ENCODE data around the gene ALX3. TPM values are rescaled to one million over a fixed set of nuclear protein-coding genes. Genes with fewer than 3 reads are reported as not detected.

ALX3 gene
- total RNA-seq: not detected
- long read RNA-seq: 0 reads

DNA sequence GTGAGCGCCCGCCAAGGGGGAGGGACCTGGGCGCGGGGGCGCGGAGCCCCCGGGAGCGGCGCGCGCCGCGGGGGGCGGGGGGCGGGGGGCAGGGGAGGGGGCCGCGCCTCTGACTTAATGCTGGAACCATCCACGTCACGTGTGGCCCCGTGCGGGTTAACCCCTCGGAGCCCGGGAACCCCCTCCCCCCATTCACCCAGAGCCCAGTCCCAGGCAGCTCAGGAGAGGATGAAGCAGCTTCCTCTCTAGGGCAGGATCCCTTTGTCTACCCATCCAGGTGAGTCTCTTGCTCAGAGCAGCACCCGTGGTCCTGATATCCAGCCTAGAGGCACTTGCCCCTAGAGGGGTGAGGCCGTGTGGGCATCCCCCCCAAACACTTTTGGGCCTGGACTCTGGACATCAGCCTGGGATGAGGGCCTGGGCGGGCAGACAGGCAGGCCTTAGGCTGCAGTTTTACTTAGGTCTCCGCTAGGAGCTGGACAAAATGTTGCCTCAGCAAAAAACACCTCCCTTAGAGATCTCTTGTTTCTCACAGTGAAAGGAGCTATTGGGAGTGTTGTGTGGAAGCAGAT, at the start of gene ALX3:
ALX3 (minus strand) TSS at position 2 of the 572 bp plus-strand sequence. CDS start 60 bp downstream, outside the sequence.
- intact Hi-C loops (cut with micrococcal nuclease): no loop called here
- ATAC-seq (no peak), DNase-seq (no peak)

DNA sequence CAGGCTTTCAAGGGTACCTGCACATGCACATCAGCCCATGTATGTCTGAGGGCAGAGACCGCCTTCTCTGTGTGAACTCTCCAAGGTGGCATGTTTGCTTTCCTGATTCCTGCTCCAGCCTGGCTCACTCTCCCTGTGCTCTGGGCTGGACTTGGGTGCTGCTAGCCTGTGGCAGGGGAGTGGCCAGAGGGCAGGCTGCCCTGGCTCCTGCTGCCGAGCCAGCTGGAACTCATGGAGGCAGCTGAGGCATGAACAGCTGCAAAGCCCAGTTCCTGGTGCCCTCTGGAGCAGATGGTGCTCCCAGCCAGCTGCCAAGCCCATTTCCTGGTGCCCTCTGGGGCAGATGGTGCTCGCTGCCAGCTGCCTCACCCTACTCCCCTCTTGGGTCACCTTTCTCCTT, 49.4 kb upstream of the ALX3 start:
- no peak for DNase-seq
- intact Hi-C loops (cut with micrococcal nuclease): no loop called here
- no peak for ATAC-seq

DNA sequence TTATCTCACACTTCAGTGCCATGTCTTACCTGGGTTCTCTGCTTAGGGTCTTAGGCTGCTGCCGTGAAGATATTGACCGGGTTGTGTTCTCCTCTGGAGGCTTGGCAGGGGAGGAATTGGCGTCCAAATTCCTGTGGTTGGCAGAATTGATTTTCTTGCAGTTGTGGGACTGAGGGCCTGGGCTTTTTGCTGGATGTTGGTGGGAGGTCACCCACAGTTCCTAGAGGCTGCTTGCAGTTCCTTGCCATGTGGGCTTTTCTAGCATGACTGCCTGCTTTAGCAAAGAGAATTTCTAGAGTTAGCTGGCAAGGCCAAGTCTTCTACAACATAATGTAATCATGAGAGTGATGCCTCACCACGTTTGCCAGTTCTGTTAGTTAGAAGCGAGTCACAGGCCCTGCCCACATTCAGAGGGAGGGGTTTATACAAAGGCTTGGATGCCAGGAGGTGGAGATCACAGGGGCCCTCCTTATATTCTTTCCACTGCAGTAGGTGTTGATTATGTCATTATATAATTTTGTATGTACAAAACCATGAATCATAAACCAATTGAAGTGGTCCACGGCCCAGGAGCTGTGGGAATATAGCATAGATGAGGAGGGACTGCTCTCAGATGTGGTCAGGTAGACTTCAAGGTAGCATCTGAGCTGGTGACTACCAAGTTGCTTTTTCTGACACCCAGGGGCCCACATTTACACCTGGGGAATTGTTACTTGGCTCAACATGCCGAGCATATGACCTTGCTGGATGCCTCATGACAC, 48.3 kb upstream of the ALX3 start:
- DNase-seq (no peak), ATAC-seq (no peak)
- intact Hi-C loops (cut with micrococcal nuclease): no loop called here

DNA sequence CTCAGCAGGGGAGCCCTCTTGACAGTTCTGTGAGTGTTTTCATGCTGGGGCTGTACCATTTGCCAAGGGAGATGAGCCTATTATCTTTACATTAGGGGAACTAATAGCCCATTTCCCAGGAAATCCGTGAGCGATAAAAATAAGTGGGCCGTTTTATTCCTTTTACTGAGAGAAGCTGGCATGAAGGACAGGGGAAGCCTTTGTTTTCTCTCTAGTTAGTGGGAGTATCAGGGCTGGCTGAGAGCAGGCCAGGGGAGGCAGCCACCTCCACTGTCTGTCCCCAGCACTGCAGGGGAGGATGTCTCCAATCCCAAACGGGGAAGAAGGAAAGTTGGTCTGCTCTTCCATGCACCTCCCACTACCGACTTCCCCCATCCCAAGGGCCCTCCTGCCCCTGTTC, 44.3 kb upstream of the ALX3 start:
- no peak for ATAC-seq
- intact Hi-C loops (cut with micrococcal nuclease): no loop called here
- DNase-seq: no peak

DNA sequence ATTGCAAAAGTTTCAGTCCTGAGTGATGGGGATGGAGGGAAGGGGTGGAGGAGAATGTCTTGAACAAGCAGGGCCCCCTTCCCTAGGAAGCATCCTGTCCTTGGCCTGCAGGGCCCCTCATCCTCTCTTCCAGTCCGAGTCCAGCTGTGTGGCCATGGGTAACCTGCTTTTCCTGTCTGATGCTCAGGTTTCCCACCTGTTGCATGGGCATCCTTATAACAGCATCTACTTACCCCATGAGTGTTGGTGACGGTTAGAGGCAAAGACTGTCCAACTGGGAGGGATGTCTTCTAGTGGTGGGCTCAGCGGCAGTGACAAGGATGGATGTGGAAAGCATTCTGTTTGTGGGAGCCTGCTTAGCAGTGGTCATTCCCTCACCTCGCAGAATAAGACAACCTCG, 43.7 kb upstream of the ALX3 start:
- ATAC-seq (no peak), DNase-seq (no peak)
- intact Hi-C loops (cut with micrococcal nuclease): no loop called here

DNA sequence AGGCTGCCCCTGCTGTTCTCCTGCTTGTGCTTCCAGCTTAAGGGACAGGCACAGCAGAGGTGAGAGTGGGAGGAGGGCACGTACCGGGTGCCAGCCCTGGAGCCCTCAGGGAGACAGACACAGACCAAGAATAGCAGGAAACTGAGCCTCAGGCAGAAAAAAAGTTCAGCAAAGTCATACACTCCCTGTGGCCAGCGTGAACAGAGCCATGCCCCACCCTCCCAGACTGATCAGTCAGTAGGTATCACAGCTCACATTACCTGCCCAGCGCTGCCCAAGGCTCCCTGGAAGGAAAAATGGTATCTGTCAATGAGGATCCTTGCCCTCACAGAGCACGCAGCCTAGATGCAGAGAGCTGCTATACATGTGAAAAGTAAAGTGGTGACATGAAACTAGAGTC, 43.1 kb upstream of the ALX3 start:
- no peak for DNase-seq
- no peak for ATAC-seq
- intact Hi-C loops (cut with micrococcal nuclease): no loop called here

DNA sequence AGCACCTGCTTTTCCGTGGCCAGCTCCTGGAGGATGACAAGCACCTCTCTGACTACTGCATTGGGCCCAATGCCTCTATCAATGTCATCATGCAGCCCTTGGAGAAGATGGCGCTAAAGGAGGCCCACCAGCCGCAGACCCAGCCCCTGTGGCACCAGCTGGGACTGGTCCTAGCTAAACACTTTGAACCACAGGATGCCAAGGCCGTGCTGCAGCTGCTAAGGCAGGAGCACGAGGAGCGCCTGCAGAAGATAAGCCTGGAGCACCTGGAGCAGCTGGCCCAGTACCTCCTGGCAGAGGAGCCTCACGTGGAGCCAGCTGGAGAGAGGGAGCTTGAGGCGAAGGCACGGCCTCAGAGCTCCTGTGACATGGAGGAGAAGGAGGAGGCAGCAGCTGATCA, 42.2 kb upstream of the ALX3 start:
- ATAC-seq (no peak), DNase-seq (no peak)
- intact Hi-C loops (cut with micrococcal nuclease): no loop called here

DNA sequence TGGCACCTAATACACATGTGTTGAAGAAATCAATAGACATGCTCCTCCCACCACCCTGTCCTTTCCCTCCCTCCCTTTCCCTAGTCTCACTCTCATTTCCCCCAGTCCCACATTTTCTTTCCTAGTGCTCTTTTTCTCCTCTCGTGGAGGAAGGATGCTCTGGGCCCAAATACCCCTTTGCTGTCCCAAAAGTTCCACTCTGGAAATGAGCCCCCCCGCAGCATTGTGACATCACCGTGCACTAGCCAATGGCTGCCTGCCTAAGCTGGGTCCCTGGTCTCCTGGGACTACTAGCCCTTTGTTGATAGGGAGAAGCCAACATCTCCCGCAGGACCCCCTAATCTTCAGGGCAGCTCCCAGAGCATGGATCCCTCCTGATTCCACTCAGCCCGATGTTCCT, 41.7 kb upstream of the ALX3 start, which contains the start of gene UBL4B:
UBL4B (plus strand) TSS at position 301 of the 400 bp plus-strand sequence; CDS start at position 393, 92 bp downstream.
- intact Hi-C loops (cut with micrococcal nuclease): no loop called here
- no peak for ATAC-seq
- DNase-seq: no peak

DNA sequence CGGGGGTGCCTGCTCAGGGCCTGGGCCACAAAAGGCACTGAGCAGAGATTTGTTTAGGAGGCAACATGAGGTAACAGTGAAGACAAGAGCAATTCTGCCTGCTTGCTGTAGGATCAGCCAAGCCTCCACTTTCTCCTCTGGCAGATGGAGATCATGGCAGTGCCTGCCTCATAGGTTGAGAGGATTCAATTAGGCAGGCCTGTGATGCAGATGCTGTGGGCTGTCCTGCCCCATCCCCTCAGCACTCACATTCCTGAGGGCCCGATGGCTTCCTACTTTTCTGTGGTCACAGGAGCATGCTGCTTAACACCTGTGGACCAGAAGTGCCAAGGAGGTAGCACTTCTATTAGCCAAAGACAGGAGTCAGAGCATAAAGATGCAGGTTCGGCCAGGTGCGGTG, 40.6 kb upstream of the ALX3 start:
- intact Hi-C loops (cut with micrococcal nuclease): no loop called here
- DNase-seq (no peak), ATAC-seq (no peak)

DNA sequence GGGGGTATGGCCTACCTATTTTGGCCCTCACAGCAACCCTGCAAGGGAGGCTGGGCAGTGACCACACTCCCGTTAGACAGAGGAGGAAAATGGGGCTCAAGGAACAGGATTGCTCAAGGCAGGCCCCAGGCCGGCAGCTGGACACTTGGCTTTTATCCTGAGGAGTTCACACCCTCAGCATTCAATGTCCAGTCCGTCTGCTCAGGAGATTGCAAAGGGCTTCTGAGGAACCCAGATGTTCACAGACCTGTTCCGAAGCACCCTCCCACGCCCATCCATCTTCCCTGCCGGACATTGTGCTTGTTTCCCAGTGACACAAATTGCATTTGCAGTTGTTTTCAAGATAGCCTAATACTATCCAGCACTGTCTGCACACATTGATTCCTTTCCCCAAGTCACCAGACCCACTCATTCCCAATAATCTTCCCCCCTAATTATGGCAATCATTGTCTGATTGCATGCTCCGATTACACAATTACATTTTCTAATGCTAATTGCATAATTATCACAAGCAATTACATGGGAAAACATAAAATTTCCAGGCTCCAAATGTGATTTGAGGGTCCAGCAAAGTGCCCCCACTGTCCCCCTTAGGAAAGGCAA, 37.5 kb upstream of the ALX3 start:
- DNase-seq (peak; percentile 37), ATAC-seq (peak; percentile 48)
- intact Hi-C loops (cut with micrococcal nuclease): loop anchor here (5.0 kb wide), 1 partner anchor 56 kb away; no protein-coding TSS in a partner anchor

DNA sequence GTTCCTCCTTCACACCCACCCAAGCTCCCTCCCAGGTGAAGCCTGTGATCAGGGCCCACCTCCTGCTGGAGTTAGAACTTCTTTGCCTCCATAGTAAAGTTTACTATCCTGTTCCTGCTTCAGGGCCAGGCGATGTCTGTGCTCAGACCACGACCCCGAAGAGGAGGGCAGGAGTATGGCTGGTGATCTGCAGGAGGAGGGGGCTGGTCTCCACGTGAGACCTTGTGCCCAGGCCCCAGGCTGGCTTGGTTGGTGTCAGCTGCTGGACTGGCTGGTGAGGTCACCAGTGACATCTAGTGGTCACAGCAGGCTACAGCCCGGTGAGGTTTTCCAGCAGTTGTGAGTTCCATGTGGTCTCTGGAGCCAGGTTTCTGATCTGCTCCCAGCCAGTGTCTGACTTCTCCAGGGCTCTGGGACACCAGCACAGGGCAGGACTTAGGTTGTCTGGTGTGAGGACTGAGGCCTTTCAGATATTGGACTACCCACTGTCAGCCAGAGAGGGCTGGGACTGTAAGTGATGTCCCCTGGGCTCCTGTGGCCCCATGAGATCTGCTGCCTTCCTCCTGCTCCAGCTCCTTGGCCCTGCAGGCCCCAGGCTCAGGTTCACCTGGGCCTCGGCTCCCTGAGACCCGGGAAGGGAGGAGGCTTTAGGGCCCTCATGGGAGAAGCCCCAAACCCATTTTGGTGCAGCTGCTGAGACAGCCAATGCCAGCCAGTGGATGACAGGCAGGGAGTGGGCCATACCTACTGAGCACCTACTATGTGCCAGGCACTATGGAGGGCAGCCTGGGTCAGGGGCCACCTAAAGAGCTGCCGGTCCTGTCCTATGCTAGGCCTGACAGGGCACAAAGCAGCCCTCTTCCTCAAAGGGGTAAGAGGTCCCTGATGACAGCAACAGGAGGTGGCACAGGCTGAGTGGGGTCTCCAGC, 35.8 kb upstream of the ALX3 start:
- ATAC-seq: peak; percentile 89
- intact Hi-C loops (cut with micrococcal nuclease): loop anchor here (5.0 kb wide), 1 partner anchor 54 kb away; no protein-coding TSS in a partner anchor
- peak; percentile 72 for DNase-seq

DNA sequence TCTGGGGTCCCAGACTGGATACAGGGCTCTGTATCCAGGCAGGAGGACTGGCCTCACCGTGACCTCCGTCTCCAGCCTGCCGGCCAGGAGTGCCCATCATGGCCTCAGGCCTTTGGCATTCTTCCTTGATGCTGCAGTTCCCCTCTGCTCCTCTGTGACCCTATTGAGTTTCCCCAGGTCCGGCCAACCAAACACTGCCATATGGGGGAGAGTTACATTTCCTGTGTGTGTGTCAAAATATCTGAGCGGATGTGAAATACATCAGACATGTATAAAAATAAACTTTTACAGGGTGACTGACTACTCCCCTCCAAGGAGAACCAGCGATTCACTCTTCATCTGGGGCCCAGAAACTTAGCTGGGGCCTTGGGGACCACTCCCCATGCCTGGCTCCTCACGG, 31.6 kb upstream of the ALX3 start:
- ATAC-seq (no peak), DNase-seq (no peak)
- intact Hi-C loops (cut with micrococcal nuclease): no loop called here

DNA sequence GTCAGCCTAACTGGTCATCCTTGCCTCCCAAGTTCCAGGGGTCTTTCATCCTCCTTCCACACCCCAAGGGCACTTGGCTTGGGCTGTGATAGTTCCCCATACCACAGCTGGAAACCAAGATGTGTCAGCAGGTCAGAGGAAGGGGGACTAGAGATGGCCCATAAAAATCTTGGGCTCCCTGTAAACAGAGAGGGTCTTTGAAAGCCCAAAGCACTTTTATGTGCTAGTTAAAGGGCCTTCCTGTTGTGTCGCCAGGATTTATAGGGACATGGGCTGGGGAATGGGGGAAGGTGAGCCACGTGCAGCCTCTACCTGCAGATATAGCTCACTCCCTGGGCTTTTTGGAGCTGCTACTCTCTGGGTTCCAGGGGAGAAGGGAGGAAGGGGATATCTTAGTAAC, 29.9 kb upstream of the ALX3 start:
- DNase-seq (no peak), ATAC-seq (no peak)
- intact Hi-C loops (cut with micrococcal nuclease): no loop called here

DNA sequence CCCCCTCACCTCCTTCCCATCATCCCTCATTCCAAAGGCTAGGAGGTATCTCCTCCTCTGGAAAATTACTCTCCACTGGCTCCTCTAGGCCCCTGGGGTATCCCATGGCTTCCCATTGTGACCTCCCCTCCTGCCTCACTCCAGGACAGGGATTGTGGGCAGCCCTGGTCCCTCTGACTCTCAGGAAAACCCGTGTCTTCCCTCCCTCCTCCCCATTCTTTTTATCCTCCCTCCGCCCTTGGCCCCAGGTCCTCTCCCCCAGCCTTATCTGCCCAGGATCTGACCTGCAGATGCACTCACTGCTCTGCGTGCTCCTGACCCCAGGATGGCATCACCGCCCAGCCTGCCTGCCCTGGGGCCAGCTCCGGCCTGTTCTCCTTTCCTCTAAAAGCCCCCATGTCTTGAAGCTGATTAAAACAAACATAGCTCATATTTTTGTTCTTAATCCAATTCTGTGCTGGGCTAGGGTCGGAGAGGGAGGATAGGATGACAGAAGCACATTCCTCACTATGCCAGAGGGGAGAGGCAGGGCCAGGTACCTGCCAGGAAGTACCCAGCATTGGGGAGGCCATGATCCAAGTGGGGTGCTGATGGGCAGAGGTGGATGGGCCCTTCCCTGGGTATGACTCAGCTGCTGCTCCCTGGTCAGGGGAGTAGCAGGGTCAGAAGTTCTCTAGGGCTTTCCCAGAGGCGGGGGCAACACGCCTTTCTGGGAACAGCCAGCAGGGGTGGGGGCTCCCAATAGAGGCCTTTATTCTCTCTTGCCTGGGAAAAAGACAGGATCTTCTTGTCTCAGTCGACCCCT, 28.0 kb upstream of the ALX3 start:
- intact Hi-C loops (cut with micrococcal nuclease): no loop called here
- DNase-seq (no peak), ATAC-seq (no peak)

DNA sequence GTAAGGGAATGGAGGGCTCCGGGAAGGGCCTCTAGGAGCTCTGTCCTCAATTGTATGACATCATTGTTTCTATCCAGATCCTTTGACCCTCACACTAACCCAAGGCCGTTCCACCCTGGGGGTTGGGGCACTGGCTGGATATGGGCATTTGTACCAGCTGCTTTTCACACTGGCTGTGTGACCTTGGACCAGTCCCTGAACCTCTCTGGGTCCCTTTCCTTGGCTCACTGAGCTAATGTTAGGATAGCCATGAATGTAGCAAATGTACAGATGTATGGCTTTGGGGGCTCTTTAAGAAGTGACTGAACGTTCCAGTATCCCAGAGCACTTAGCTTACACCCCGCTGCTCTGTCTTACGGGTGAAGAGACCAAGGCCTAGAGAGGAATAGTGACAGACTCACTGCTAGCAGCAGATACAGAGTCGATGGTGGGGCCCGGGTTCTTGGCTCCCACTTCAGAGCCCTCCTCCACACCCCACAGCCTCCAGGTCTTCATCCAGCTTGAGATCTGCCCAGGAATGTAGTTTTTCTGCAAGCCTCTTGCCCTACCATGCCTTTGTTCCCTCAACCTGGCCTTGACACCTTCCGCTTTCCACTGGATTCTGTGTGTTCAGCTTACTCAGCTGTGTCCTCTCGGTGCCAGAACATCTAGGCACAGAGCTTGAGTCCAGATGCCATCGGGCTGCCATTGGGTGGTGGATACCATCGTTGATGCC, 27.2 kb upstream of the ALX3 start:
- intact Hi-C loops (cut with micrococcal nuclease): no loop called here
- DNase-seq (no peak), ATAC-seq (no peak)

DNA sequence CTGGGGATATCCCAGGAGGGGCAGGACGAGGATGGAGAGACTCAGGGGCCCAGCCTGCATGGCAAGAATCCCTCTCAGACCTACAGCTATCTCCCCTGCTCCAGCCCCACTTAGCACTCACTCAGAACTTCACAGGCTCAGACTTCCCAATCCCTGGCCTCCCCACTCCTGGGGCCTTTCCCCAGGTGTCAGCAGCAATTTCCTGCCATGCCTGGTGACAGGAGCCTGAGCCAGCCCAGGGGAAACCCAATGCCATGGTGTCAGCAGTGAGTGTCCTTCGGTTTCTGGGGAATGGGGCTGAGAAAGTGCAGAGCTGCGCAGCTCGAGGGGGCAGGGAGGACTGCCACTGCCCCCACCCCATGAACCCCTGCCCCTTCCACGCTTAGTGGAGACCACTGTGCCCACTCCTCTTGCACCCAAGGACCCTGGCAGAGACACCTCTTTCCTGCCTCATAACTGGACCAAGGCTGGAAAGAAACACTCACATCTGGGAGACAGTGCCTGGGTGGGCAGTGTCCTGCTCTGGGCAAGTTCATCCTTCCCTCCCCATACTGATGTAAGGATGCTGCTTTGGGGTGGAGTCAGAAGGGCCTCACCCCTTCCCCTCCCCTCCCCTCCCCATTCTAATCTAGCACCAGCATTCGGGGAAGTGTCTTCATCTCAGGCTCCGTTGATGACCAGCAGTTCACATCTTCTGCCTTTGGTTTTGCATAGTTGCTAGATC, 24.6 kb upstream of the ALX3 start:
- DNase-seq (no peak), ATAC-seq (no peak)
- intact Hi-C loops (cut with micrococcal nuclease): no loop called here

DNA sequence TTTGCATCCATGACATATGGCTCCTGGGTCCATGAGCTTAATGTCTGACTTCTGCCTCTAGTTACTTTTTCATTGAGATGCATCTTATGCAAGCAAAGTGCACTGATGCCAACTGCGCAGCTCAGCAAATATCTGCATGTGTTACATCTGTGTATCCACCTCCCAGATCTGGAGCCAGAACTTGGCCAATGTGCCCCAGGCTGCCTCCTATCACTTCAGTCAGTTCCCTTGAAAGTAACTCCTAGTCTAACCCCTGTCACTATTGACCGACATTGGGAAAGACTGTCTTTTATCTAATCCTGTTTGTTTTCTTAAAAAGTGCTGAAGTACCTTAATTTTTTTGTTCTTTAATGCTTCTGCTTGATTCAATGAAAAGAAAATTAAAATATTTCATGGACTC, 22.5 kb upstream of the ALX3 start:
- intact Hi-C loops (cut with micrococcal nuclease): no loop called here
- no peak for ATAC-seq

More for the DNA sequence above, 22.5 kb upstream of the ALX3 start:
- DNase-seq: no peak
